ENCODE data around the gene E2F6. TPM values are rescaled to one million over a fixed set of nuclear protein-coding genes. Genes with fewer than 3 reads are reported as not detected.

Gene E2F6
- total and polyA plus RNA-seq, 2 of the 4 experiments (the other 2 are of a cell fraction) = 8.2 to 10.9 TPM

- no peak for TF ChIP-seq RFX5 (IDR thresholded peaks at IDR 0.05; ENCODE audit: low read depth, low read length)
- TF ChIP-seq MAFK (IDR thresholded peaks at IDR 0.05; ENCODE audit: low read depth, low read length) = no peak
- no peak for TF ChIP-seq FOS (IDR thresholded peaks at IDR 0.05; ENCODE audit: low read depth, low read length)
Measured at GRCh38 chr2:11467749-11468148, 1.8 kb upstream of the E2F6 start (continued).

DNA sequence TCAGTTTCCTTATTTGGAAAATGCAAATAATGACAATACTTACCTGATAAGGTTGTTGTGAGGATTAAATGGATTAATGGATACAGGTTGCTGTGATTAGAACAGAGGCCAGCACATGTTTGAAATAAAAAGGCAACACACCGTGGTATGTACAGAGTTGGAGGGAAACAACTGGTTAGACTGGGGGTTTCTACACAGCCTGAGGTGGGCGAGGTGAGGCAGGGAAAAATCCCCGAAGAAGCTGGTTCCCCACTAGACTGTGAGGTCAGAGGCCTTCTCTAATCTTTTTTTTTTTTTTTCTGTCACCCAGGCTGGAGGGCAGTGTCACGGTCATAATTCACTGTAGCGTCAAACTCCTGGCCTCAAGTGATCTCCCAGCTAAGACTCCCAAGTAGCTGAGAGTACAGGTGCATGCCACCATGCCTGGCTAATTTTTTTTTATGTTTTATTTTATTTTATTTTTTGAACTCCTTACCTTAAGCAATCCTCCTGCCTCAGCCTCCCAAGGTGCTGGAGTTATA is 1.2 kb upstream of the E2F6 start:
- H2AK5ac ChIP-seq (ENCODE audit: low read depth, low read length) = no peak overlapping the region
- no peak overlapping the region for H3K56ac ChIP-seq (ENCODE audit: extremely low read depth, insufficient read depth, low read length)
- peaks cover 4% of the 10 kb centered on the region for H3K36me3 ChIP-seq (ENCODE audit: control insufficient read depth, insufficient read depth, low read length)
- peaks cover 25% of the 10 kb centered on the region for H4K20me1 ChIP-seq (ENCODE audit: insufficient read depth, low read length)
- H3K4me3 ChIP-seq (ENCODE audit: insufficient read depth, low read depth, low read length) = no peak overlapping the region
- H3K9me3 ChIP-seq (ENCODE audit: control insufficient read depth, insufficient read depth, low read length) = no peaks in the 10 kb centered on the region
- no peak overlapping the region for H3K4me2 ChIP-seq (ENCODE audit: low read depth, low read length)
- DNase-seq = no peak
- TF ChIP-seq, protein P1, sequence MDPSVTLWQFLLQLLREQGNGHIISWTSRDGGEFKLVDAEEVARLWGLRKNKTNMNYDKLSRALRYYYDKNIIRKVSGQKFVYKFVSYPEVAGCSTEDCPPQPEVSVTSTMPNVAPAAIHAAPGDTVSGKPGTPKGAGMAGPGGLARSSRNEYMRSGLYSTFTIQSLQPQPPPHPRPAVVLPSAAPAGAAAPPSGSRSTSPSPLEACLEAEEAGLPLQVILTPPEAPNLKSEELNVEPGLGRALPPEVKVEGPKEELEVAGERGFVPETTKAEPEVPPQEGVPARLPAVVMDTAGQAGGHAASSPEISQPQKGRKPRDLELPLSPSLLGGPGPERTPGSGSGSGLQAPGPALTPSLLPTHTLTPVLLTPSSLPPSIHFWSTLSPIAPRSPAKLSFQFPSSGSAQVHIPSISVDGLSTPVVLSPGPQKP (IDR thresholded peaks at IDR 0.05; ENCODE audit: borderline replicate concordance, low read depth, low read length) = no peak
- TF ChIP-seq MXI1 (IDR thresholded peaks at IDR 0.05; ENCODE audit: borderline replicate concordance, low read depth, low read length) = no peak
- no peak overlapping the region for H3K9ac ChIP-seq (ENCODE audit: low read depth, low read length)
- no peak overlapping the region for H3K27ac ChIP-seq (ENCODE audit: insufficient read depth, low read length)
- peaks cover 13% of the 10 kb centered on the region for H3K27me3 ChIP-seq (ENCODE audit: control insufficient read depth, insufficient read depth, low read length)
- in situ Hi-C loops (cut with MboI; ENCODE audit: low sequenced_read_pairs) = no loop called here
- no peak overlapping the region for H2BK15ac ChIP-seq (ENCODE audit: low read depth, low read length)
- no peak overlapping the region for H3K4ac ChIP-seq (ENCODE audit: low read depth, low read length)
- H4K5ac ChIP-seq (ENCODE audit: low read depth, low read length) = no peak overlapping the region
- H2BK20ac ChIP-seq (ENCODE audit: low read depth, low read length) = no peak overlapping the region
- WGBS, 2 experiments (ENCODE audit: extremely low coverage in 2 of 2, insufficient read length in 1 of 2) = 100% methylated on average over 1 of the region's 5 CpGs; no CpG with 5 or more reads in 1 of the 2 experiments
- dilution Hi-C loops (cut with HindIII; ENCODE audit: low sequenced_read_pairs, unreplicated experiment) = no loop called here
- peaks cover 8 to 35% of the 10 kb centered on the region in 2 experiments; a peak in 3 of 4 replicates for H3K79me1 ChIP-seq (ENCODE audit: low read depth in 1 of 2, low read length in 2 of 2)
- peaks cover 13% of the 10 kb centered on the region for H3K9me1 ChIP-seq (ENCODE audit: insufficient read depth, low read length)
- ChIA-PET CTCF (no interaction called here), POLR2A (ENCODE audit: unreplicated experiment) (no interaction called here)
- no peak overlapping the region for H3K18ac ChIP-seq (ENCODE audit: low read depth, low read length)
- no peak overlapping the region for H3K23ac ChIP-seq (ENCODE audit: low read depth, low read length)
- no peak overlapping the region; a peak in 1 of 4 replicates for H4K8ac ChIP-seq (ENCODE audit: low read depth in 2 of 2, low read length in 2 of 2)
- no peak overlapping the region for H2AFZ ChIP-seq (replicated peaks; ENCODE audit: low read length, poor library complexity)
- peaks cover 7% of the 10 kb centered on the region; the same call in 1 of the 2 replicates for H3K4me1 ChIP-seq (ENCODE audit: control insufficient read depth, insufficient read depth, low read length)
- H4K91ac ChIP-seq (ENCODE audit: insufficient read depth, low read depth, low read length) = no peak overlapping the region
- H3K14ac ChIP-seq (replicated peaks; ENCODE audit: low read depth, low read length) = no peak overlapping the region
- H2BK5ac ChIP-seq (ENCODE audit: low read depth, low read length, poor library complexity, severe bottlenecking) = no peak overlapping the region
- no peak overlapping the region for H2BK120ac ChIP-seq (ENCODE audit: low read depth, low read length)
- BruUV-seq (replicated peaks) = no TSS peak
- no peak overlapping the region for H2AK9ac ChIP-seq (replicated peaks; ENCODE audit: low read depth, low read length, poor library complexity)
- no peak for ATAC-seq (ENCODE audit: low read depth)
- intact Hi-C loops (cut with micrococcal nuclease) = no loop called here
